Lower lobe of right lung (tissue), 2 donors: ENCODE data around the gene MCTP2. TPM values are rescaled to one million over a fixed set of nuclear protein-coding genes. Genes with fewer than 3 reads are reported as not detected.
"Not testable (repeated sequence)": the region's sequence is repeated elsewhere in the genome, so short reads cannot be mapped to it uniquely, and the experiment has no call there.

Experiments
- ATAC-seq, 2 donors: fragments of 200-7000 bp; cut with Tn5 transposase; one replicate each; pipeline ENCODE4 v1.9.1; 2020 to 2022; ENCODE audit warnings: mild to moderate bottlenecking in 2 of 2, moderate library complexity in 2 of 2
- DNase-seq: peaks from one replicate; pipeline ENCODE4 v3.0.0-alpha.2; 2020
- H3K27ac ChIP-seq: fragments of 200-600 bp; one replicate; pipeline ENCODE4 v1.8.0; 2022
- H3K27me3 ChIP-seq: fragments of 200-600 bp; one replicate; pipeline ENCODE4 v1.8.0; 2022; ENCODE audit warnings: low read depth
- H3K36me3 ChIP-seq: fragments of 200-600 bp; one replicate; pipeline ENCODE4 v1.8.0; 2022; ENCODE audit warnings: mild to moderate bottlenecking
- H3K4me1 ChIP-seq: fragments of 200-600 bp; one replicate; pipeline ENCODE4 v1.8.0; 2022
- H3K4me3 ChIP-seq: fragments of 200-600 bp; one replicate; pipeline ENCODE4 v1.8.0; 2022; ENCODE audit warnings: mild to moderate bottlenecking
- H3K9me3 ChIP-seq: fragments of 200-600 bp; one replicate; pipeline ENCODE4 v1.8.0; 2022
- intact Hi-C: fragments of 100-400 bp; cut with DNase I; formaldehyde crosslinking; loops from one replicate; pipeline ENCODE4 v1.11.0; 2022
- total RNA-seq: library from RNA; stranded (reverse); fragmentation: NEBNext Ultra II Directional; extraction: Animal tissue kit (Norgen Biotek cat#: 25700); gene quantifications from one replicate; pipeline ENCODE4 v1.2.1, GENCODE V29; 2021
- TF ChIP-seq, protein P1 (sequence below): fragments of 200-600 bp; IDR thresholded peaks from one replicate; pipeline ENCODE4 v1.8.0; 2022; ENCODE audit warnings: antibody characterized with exemption, mild to moderate bottlenecking
- donor health status: DM: no; HTN: yes; CAD: no; lungs with severe emphysema.

The MCTP2 gene
- total RNA-seq, 1 donor from 2014 or later = 36.1 TPM

DNA sequence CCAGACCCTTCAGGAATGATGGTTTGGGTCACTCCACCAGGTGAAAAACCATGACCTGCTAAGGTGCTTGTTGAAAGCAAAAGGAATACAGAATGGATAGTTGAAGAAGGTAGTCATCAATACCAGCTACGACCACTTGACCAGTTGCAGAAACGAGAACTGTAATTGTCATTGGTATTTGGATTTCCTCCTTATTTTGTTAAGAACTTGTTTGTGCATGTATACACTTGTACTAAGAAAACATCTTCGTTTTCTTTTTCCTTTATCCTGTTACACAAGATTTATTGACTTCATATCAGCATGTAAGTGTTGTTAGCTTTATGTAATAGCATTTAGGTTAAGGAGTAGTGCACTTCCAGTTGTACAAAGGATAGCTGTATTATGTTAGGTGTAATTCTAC is 261.8 kb downstream of the MCTP2 start:
- ATAC-seq (no peak), DNase-seq (no peak)
- H3K27ac ChIP-seq = no peak overlapping the region
- intact Hi-C loops = no loop called here
- H3K4me3 ChIP-seq = no peak overlapping the region
- no peaks in the 10 kb centered on the region for H3K27me3 ChIP-seq
- H3K36me3 ChIP-seq = no peaks in the 10 kb centered on the region
- TF ChIP-seq, protein P1, sequence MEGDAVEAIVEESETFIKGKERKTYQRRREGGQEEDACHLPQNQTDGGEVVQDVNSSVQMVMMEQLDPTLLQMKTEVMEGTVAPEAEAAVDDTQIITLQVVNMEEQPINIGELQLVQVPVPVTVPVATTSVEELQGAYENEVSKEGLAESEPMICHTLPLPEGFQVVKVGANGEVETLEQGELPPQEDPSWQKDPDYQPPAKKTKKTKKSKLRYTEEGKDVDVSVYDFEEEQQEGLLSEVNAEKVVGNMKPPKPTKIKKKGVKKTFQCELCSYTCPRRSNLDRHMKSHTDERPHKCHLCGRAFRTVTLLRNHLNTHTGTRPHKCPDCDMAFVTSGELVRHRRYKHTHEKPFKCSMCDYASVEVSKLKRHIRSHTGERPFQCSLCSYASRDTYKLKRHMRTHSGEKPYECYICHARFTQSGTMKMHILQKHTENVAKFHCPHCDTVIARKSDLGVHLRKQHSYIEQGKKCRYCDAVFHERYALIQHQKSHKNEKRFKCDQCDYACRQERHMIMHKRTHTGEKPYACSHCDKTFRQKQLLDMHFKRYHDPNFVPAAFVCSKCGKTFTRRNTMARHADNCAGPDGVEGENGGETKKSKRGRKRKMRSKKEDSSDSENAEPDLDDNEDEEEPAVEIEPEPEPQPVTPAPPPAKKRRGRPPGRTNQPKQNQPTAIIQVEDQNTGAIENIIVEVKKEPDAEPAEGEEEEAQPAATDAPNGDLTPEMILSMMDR = no peak
- H3K9me3 ChIP-seq = no peaks in the 10 kb centered on the region
- H3K4me1 ChIP-seq = no peaks in the 10 kb centered on the region

DNA sequence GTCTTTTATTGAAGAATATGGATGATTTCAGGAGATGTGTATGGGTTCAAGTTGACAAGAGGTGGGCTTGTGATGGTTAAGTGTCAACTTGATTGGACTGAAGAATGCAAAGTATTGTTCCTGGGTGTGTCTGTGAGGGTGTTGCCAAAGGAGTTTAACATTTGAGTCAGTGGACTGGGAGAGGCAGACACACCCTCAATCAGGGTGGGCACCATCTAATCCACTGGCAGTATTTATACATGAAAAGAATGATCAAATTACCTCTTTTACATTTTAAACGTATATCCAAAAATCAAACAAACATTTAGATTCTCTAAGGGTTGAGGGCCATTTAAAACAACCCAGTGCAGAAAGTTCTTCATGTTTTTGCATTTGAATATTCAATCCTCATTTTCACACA is 262.2 kb downstream of the MCTP2 start:
- H3K27ac ChIP-seq, ATAC-seq, H3K4me1 ChIP-seq, DNase-seq, H3K9me3 ChIP-seq, H3K27me3 ChIP-seq, H3K36me3 ChIP-seq, intact Hi-C loops, H3K4me3 ChIP-seq: not testable (repeated sequence)

DNA sequence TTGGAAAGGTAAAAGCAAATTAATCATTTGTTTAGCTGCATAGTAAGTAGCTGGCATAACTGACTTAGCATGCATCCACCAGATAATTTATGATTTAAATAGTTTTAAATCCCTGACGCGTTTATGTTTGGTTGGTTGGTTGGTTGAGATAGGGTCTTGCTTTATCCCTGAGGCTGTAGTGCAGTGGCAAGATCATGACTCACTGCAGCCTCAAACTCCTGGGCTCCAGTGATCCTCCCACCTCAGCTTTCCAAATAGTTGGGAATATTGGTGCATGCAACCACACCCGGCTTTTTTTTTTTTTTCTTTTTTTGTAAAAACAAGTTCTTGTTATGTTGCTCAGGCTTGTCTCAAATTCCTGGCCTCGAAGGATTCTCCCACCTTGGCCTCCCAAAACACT is 263.4 kb downstream of the MCTP2 start:
- no peak overlapping the region for H3K27ac ChIP-seq
- DNase-seq = no peak
- no peaks in the 10 kb centered on the region for H3K9me3 ChIP-seq
- H3K4me1 ChIP-seq = no peaks in the 10 kb centered on the region
- ATAC-seq = no peak
- intact Hi-C loops = no loop called here
- TF ChIP-seq, protein P1 = no peak
- no peak overlapping the region for H3K4me3 ChIP-seq
- no peaks in the 10 kb centered on the region for H3K36me3 ChIP-seq
- no peaks in the 10 kb centered on the region for H3K27me3 ChIP-seq

DNA sequence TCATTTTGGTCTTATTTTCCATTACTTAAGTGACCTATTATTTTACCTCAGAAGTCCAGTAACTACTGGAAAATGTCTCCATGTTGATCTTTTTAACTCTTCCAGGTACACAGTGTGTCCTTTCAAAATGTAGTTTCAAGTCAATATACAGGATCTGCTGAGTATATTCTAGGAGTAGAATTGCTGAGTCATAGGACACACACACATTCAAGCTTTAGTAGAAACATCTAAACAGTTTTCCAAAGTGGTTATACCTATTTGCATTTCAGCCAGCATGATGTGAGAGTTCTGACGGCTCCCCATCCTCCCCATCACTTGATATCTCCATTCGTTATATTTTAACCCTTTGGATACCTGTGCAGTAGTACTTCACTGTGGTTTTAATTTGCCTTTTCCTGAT is 271.9 kb downstream of the MCTP2 start:
- H3K4me3 ChIP-seq = no peak overlapping the region
- ATAC-seq (no peak), DNase-seq (no peak)
- H3K9me3 ChIP-seq = peaks cover 8% of the 10 kb centered on the region
- intact Hi-C loops = no loop called here
- no peaks in the 10 kb centered on the region for H3K4me1 ChIP-seq
- H3K27ac ChIP-seq = no peak overlapping the region
- TF ChIP-seq, protein P1 = no peak
- no peaks in the 10 kb centered on the region for H3K27me3 ChIP-seq
- H3K36me3 ChIP-seq = no peaks in the 10 kb centered on the region

DNA sequence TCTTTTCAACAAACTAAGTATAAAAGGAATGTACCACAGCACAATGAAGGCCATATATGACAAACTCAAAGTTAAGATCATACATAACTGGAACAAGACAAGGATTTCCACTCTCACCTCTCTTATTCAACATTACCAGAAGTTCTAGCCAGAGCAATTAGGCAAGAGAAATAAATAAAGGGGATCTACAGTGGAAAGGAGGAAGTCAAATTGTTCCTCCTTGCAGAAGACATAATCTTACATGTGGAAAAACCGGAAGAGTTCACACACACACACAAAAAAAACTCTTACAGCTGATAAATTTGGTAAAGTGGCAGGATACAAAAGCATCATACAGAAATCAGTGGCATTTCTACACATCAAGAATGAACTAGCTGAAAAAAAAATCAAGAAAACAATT is 277.9 kb downstream of the MCTP2 start:
- DNase-seq (no peak), ATAC-seq (no peak)
- H3K4me1 ChIP-seq = no peaks in the 10 kb centered on the region
- no peaks in the 10 kb centered on the region for H3K27me3 ChIP-seq
- intact Hi-C loops = no loop called here
- H3K9me3 ChIP-seq = peaks cover 8% of the 10 kb centered on the region
- no peak overlapping the region for H3K27ac ChIP-seq
- no peak overlapping the region for H3K4me3 ChIP-seq
- H3K36me3 ChIP-seq = no peaks in the 10 kb centered on the region
- TF ChIP-seq, protein P1 = no peak

DNA sequence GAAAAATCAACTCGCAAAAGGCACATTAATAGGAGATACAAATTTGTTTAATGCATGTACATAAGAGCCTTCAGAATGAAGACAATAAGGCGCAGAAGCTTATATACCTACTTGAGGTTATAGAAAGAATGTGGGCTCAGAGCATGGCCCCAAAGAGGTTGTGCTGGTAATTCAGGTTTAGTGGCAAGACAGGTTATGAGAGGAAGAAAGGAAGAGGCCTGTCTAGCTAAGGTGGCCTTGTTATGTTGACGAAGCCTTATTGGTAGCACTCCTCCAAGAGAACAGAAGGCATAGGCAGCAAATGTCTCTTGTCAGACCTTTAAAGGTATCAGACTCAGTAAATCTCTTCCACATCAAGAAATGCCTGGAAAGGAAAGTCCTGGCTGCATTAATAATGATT is 290.8 kb downstream of the MCTP2 start:
- TF ChIP-seq, protein P1 = no peak
- Histone ChIP-seq H3K9me3 (no peaks in the 10 kb centered on the region), H3K27ac (no peak overlapping the region), H3K4me1 (no peaks in the 10 kb centered on the region), H3K27me3 (no peaks in the 10 kb centered on the region), H3K4me3 (no peak overlapping the region), H3K36me3 (no peaks in the 10 kb centered on the region)
- no peak for ATAC-seq
- intact Hi-C loops = no loop called here
- DNase-seq = no peak
